Stimulated activated CD8-positive, alpha-beta memory T cell treated with anti-CD3 and anti-CD28 coated beads, Interleukin-15, amount 100 ng/mL, for 1 hour (primary cell): ENCODE data around the gene FNDC11.
"Not testable (repeated sequence)": the region's sequence is repeated elsewhere in the genome, so short reads cannot be mapped to it uniquely, and the experiment has no call there.

Source experiments
- DNase-seq: peaks from one replicate; pipeline ENCODE4 v3.0.0-alpha.2; 2020; ENCODE audit warnings: low read depth

The FNDC11 gene, protein sequence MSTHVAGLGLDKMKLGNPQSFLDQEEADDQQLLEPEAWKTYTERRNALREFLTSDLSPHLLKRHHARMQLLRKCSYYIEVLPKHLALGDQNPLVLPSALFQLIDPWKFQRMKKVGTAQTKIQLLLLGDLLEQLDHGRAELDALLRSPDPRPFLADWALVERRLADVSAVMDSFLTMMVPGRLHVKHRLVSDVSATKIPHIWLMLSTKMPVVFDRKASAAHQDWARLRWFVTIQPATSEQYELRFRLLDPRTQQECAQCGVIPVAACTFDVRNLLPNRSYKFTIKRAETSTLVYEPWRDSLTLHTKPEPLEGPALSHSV

GRCh38 chr20:63553933-63554290, at the start of gene FNDC11:
TSS of gene FNDC11 (plus strand) at chr20:63554159. CDS start at chr20:63555664, 1,505 bp downstream.
- no peak for DNase-seq

DNA sequence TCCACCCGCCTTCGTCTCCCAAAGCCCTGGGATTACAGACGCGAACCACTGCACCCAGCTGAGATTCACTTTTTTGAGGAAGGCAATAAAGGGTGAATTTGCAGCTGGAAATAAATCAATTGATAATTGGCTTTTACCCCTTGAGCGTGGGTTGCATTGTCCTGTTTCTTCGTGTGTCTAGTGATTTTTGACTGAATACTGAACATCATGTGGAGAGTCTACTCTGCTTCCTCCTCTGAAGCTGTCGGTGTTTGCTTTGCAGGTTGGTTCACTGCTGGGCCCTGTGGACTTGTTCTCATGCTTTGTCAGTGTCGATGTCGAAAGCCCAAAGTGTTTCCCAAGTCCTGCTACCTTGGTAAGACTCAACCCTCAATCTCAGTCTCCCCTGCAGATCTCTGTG, 49.3 kb upstream of the FNDC11 start:
- no peak for DNase-seq

DNA sequence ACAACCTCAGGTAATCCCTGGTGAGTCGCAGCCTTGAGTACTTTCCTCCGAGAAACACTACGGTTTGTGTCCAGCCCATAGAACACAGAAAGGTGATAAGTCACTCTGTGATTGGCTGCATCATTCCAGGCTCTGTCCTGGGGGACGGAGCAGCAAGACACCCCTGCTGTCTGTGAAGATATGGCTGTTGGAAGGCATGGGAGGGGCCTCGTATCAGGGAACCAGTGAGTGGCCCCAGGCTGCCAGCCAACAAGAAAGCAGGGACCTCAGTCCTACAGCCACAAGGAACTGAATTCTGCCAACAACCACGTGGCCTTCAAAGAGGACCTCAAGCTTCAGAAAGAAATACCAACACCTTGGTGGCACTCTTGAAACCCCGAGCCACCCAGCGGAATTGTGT, 48.7 kb upstream of the FNDC11 start:
- DNase-seq: no peak

- no peak for DNase-seq
These were observed 48.2 kb upstream of the FNDC11 start for GRCh38 chr20:63505723-63506122.

- no peak for DNase-seq
These were observed 46.7 kb upstream of the FNDC11 start for GRCh38 chr20:63507083-63507743.

DNA sequence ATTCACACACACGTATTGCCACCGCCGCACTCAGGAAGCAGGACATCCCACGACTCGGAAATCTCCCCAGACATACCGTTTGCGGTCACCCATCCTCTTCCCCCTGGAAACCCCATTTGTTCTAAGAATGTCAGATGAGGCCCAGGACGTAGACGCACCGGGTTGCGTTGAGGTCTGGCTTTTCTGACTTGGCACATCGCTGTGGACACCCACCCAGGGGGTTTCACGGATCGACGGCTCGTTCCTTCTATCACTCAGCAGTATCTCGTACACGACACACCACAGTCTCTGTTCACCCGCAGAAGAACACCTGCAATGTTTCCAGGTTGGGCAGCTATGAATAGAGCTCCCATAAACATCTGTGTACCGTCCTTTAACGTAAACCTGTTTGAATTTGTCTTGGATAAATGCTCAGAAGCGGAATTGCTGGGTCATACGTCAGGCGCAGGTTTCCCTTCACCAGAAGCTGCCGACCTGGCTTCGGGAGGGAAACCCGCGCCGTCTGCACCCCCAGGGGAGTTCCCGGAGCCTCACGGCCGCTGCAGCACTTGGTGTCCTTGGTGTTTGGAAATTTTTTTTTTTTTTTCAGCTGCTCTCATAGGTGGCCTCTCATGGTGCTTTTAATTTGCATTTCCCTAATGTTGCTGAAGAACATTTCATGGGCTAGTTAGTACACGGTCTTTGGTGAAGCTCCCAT, 45.7 kb upstream of the FNDC11 start:
- no peak for DNase-seq

GRCh38 chr20:63509088-63509564, 44.8 kb upstream of the FNDC11 start:
- no peak for DNase-seq

DNA sequence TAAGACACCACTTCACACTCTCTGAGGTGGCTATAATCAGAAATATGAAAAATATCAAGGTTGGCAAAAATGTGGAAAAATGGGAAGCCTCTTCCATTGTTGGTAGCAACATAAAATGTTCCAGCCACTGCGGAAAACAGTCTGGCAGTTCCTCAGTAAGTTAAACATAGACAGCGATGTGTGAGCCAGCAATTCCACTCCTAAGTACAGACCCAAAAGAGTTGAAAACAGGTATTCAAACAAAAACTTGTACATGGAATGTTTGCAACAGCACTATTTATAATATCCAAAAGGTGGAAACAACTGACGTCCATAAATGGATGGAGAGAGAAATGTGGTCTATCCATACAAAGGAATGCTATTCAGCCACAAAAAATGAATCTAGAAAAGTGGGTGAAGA, 40.8 kb upstream of the FNDC11 start:
- DNase-seq: no peak

DNA sequence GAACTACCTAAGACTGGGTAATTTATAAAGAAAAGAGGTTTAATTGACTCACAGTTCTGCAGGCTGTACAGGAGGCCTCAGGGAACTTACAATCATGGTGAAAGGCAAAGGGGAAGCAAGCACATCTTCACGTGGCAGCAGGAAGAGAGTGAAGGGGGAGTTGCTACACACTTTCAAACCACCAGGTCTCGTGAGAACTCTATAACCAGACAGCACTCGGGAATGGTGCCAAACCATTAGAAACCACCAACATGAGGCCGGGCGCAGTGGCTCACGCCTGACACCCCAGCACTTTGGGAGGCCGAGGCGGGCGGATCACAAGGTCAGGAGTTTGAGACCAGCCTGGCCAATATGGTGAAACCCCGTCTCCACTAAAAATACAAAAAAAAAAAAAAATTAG, 39.4 kb upstream of the FNDC11 start:
- DNase-seq: not testable (repeated sequence)

- DNase-seq: no peak
These were observed 36.3 kb upstream of the FNDC11 start for GRCh38 chr20:63517376-63518309.

DNA sequence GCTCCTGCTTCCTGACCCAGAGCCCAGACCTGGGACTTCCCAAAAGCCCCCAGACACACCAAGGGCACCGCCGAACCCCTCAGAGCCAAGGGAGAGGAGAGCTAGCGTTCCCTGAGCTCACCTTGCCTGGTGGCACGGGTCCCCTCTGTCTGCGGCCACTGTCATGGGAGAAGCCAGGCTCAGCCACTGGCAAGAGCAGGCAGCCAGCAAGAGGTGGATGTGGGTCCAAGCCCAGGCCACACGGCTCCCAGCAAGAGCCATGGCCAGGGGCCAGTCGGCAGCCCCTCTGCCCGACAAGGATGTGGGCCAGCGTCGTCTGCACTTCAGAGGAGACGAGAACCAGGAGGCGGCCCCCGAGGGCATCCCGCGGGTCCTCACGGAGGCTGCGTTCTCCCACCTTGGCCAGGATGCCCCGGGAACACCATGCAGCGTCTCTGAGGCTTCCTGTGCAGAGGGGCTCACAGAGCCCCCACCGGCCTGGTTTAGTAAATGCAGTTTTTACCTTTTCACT, 35.6 kb upstream of the FNDC11 start:
- no peak for DNase-seq

GRCh38 chr20:63518946-63519667, 34.9 kb upstream of the FNDC11 start:
- no peak for DNase-seq

- DNase-seq: peak; percentile 44
These were observed 34.1 kb upstream of the FNDC11 start for GRCh38 chr20:63519668-63520503.

DNA sequence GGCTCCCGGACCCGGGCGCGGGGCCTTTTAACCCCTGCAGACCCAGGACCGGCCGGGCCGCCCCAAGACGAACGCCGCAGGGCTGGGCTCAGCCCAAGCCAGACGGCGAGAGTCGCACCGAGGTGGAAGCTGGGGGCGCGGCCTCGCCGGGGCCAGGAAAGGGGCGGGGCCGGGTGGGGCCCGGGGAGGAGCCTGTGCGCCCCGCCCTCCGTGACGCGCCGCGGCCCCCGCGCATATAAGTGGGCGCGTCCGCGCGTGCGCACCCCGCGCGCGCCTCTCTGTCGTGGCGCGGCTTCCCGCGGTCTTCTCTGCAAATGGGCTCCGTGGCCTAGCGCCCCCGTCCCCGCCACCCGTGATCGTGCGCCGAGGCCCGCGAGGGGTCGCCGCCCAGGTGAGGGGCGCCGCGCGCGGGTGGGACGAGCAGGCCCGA, 33.4 kb upstream of the FNDC11 start, which contains the start of gene PPDPF:
TSS of gene PPDPF (plus strand) at position 262 of the 430 bp plus-strand sequence. CDS start 544 bp downstream, outside the sequence.
- peak; percentile 66 for DNase-seq

GRCh38 chr20:63520934-63521601, 32.9 kb upstream of the FNDC11 start:
- DNase-seq: no peak

- no peak for DNase-seq
These were observed 32.4 kb upstream of the FNDC11 start for GRCh38 chr20:63521602-63522001.

- DNase-seq: no peak
These were observed 31.7 kb upstream of the FNDC11 start for GRCh38 chr20:63522091-63522868.

DNA sequence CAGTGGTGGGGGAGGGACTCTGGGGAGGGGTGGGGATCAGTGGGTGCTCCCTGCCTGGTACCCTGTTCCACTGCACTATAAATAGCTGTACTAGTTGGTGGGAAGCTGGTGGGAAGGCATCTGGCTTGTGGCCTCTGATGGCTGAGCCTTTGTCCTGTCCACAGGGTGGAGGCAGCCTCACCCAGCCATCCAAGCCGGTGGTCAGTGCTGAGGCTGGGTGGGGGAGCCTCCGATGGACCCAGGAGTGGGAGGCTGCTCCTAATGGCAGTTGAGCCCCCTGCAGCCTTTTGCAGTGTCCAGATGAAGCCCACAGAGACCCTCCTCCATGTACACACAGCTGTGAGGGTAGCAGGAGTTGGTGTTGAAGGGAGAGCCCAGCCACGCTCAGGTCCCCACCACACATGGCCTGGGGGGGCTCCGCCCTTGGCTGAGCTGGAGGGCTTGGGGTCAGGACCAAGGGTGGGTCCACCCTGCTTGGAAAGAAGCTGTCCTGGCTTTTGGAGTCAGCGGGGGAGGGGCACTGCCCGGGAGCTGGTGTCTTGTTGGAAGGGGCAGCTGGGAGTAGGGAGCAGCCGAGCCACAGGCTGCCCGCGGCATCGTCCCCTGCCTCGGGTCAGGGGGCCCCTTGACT, 30.9 kb upstream of the FNDC11 start:
- DNase-seq: no peak
